ENCODE measurements around the gene ARHGAP10. TPM values are rescaled to one million over a fixed set of nuclear protein-coding genes. Genes with fewer than 3 reads are reported as not detected.

Gene ARHGAP10
- total RNA-seq, 1 experiment from 2014 or later: 6.1 TPM

GRCh38 chr4:147928400-147928799, 196.5 kb downstream of the ARHGAP10 start:
- no peak for DNase-seq
- no peak overlapping the region for H3K27ac Mint-ChIP-seq (ENCODE audit: unreplicated experiment)

GRCh38 chr4:147929746-147930145, 197.9 kb downstream of the ARHGAP10 start:
- Mint-ChIP-seq H3K4me3 (ENCODE audit: low read depth, unreplicated experiment) (no peak overlapping the region), H3K4me1 (ENCODE audit: low read depth, unreplicated experiment) (no peaks in the 10 kb centered on the region), H3K27ac (ENCODE audit: unreplicated experiment) (no peak overlapping the region), H3K9me3 (ENCODE audit: low read depth, unreplicated experiment) (no peaks in the 10 kb centered on the region), H3K27me3 (ENCODE audit: unreplicated experiment) (no peaks in the 10 kb centered on the region), H3K36me3 (ENCODE audit: insufficient read depth, unreplicated experiment) (no peaks in the 10 kb centered on the region)
- BruUV-seq (replicated peaks): no TSS peak
- CTCF ChIA-PET: no interaction called here
- no peak for TF ChIP-seq CTCF (IDR thresholded peaks at IDR 0.05; ENCODE audit: unreplicated experiment)
- no peak for DNase-seq
- intact Hi-C loops (cut with micrococcal nuclease; ENCODE audit: unreplicated experiment): loop anchor here (5.0 kb wide), 1 partner anchor 1333 kb away; no protein-coding TSS in a partner anchor

More at GRCh38 chr4:147928400-147928799, 196.5 kb downstream of the ARHGAP10 start:
- Mint-ChIP-seq H3K36me3 (ENCODE audit: insufficient read depth, unreplicated experiment) (no peaks in the 10 kb centered on the region), H3K4me1 (ENCODE audit: low read depth, unreplicated experiment) (no peaks in the 10 kb centered on the region), H3K27me3 (ENCODE audit: unreplicated experiment) (no peaks in the 10 kb centered on the region), H3K4me3 (ENCODE audit: low read depth, unreplicated experiment) (no peak overlapping the region), H3K9me3 (ENCODE audit: low read depth, unreplicated experiment) (no peaks in the 10 kb centered on the region)
- CTCF ChIA-PET: no interaction called here
- TF ChIP-seq CTCF (IDR thresholded peaks at IDR 0.05; ENCODE audit: unreplicated experiment): no peak
- BruUV-seq (replicated peaks): no TSS peak
- intact Hi-C loops (cut with micrococcal nuclease; ENCODE audit: unreplicated experiment): loop anchor here (5.0 kb wide), 1 partner anchor 1334 kb away; no protein-coding TSS in a partner anchor

GRCh38 chr4:147933316-147933715, 201.4 kb downstream of the ARHGAP10 start:
- no peaks in the 10 kb centered on the region for H3K27me3 Mint-ChIP-seq (ENCODE audit: unreplicated experiment)
- CTCF ChIA-PET: no interaction called here
- intact Hi-C loops (cut with micrococcal nuclease; ENCODE audit: unreplicated experiment): no loop called here
- no TSS peak for BruUV-seq (replicated peaks)
- no peaks in the 10 kb centered on the region for H3K9me3 Mint-ChIP-seq (ENCODE audit: low read depth, unreplicated experiment)
- no peak for DNase-seq
- no peak overlapping the region for H3K4me3 Mint-ChIP-seq (ENCODE audit: low read depth, unreplicated experiment)
- H3K36me3 Mint-ChIP-seq (ENCODE audit: insufficient read depth, unreplicated experiment): no peaks in the 10 kb centered on the region
- no peak overlapping the region for H3K27ac Mint-ChIP-seq (ENCODE audit: unreplicated experiment)
- H3K4me1 Mint-ChIP-seq (ENCODE audit: low read depth, unreplicated experiment): no peaks in the 10 kb centered on the region
- no peak for TF ChIP-seq CTCF (IDR thresholded peaks at IDR 0.05; ENCODE audit: unreplicated experiment)

GRCh38 chr4:147933779-147934178, 201.9 kb downstream of the ARHGAP10 start:
- no peak for TF ChIP-seq CTCF (IDR thresholded peaks at IDR 0.05; ENCODE audit: unreplicated experiment)
- CTCF ChIA-PET: no interaction called here
- no peak overlapping the region for H3K4me3 Mint-ChIP-seq (ENCODE audit: low read depth, unreplicated experiment)
- no peak for DNase-seq
- H3K4me1 Mint-ChIP-seq (ENCODE audit: low read depth, unreplicated experiment): no peaks in the 10 kb centered on the region
- H3K27me3 Mint-ChIP-seq (ENCODE audit: unreplicated experiment): no peaks in the 10 kb centered on the region
- intact Hi-C loops (cut with micrococcal nuclease; ENCODE audit: unreplicated experiment): no loop called here
- H3K9me3 Mint-ChIP-seq (ENCODE audit: low read depth, unreplicated experiment): no peaks in the 10 kb centered on the region
- no peaks in the 10 kb centered on the region for H3K36me3 Mint-ChIP-seq (ENCODE audit: insufficient read depth, unreplicated experiment)
- no peak overlapping the region for H3K27ac Mint-ChIP-seq (ENCODE audit: unreplicated experiment)
- BruUV-seq (replicated peaks): no TSS peak

All from Calu3 (cell line).